Ishikawa (cell line): Measurements from ENCODE around the gene TGM2.

ENCODE experiments used
- CEBPB ChIP-seq: IDR thresholded peaks from 2 replicates; pipeline ENCODE4 v1.6.1; 2012
- CREB1 ChIP-seq: IDR thresholded peaks from 2 replicates; pipeline ENCODE4 v1.6.1; 2012; ENCODE audit warnings: low read depth
- EGR1 ChIP-seq: IDR thresholded peaks from 2 replicates; pipeline ENCODE4 v1.6.1; 2012
- EP300 ChIP-seq: IDR thresholded peaks from 2 replicates; pipeline ENCODE4 v1.6.1; 2012; ENCODE audit warnings: borderline replicate concordance
- FOXM1 ChIP-seq: IDR thresholded peaks from 2 replicates; pipeline ENCODE4 v1.6.1; 2012; ENCODE audit warnings: low read depth, borderline replicate concordance
- NFIC ChIP-seq: IDR thresholded peaks from 2 replicates; pipeline ENCODE4 v1.6.1; 2012
- RAD21 ChIP-seq: IDR thresholded peaks from 2 replicates; pipeline ENCODE4 v1.6.1; 2012; ENCODE audit warnings: low read depth
- TAF1 ChIP-seq: IDR thresholded peaks from 2 replicates; pipeline ENCODE4 v1.6.1; 2012; ENCODE audit warnings: low read depth, mild to moderate bottlenecking
- TCF12 ChIP-seq: IDR thresholded peaks from 2 replicates; pipeline ENCODE4 v1.6.1; 2012; ENCODE audit warnings: low read depth
- TEAD4 ChIP-seq: IDR thresholded peaks from 2 replicates; pipeline ENCODE4 v1.6.1; 2012
- YY1 ChIP-seq: IDR thresholded peaks from 2 replicates; pipeline ENCODE4 v1.6.1; 2012; ENCODE audit warnings: low read depth
- ZBTB7A ChIP-seq: IDR thresholded peaks from 2 replicates; pipeline ENCODE4 v1.6.1; 2012; ENCODE audit warnings: low read depth
- TF ChIP-seq, protein P1 (sequence below): IDR thresholded peaks from 2 replicates; pipeline ENCODE4 v1.6.1; 2012
- TF ChIP-seq, protein P2 (sequence below): IDR thresholded peaks from 2 replicates; pipeline ENCODE4 v1.6.1; 2012
- TF ChIP-seq, protein P3 (sequence below): IDR thresholded peaks from 2 replicates; pipeline ENCODE4 v1.6.1; 2012; ENCODE audit warnings: low read depth, mild to moderate bottlenecking

Gene TGM2

GRCh38 chr20:38187517-38187916 lies 22.4 kb upstream of the TGM2 start:
- TF ChIP-seq EP300 (no peak), RAD21 (no peak), CEBPB (no peak), TCF12 (no peak), ZBTB7A (no peak), TEAD4 (no peak)
- TF ChIP-seq, protein P1, sequence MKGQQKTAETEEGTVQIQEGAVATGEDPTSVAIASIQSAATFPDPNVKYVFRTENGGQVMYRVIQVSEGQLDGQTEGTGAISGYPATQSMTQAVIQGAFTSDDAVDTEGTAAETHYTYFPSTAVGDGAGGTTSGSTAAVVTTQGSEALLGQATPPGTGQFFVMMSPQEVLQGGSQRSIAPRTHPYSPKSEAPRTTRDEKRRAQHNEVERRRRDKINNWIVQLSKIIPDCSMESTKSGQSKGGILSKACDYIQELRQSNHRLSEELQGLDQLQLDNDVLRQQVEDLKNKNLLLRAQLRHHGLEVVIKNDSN, result no peak
- TF ChIP-seq, protein P2, sequence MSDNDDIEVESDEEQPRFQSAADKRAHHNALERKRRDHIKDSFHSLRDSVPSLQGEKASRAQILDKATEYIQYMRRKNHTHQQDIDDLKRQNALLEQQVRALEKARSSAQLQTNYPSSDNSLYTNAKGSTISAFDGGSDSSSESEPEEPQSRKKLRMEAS, result no peak

DNA sequence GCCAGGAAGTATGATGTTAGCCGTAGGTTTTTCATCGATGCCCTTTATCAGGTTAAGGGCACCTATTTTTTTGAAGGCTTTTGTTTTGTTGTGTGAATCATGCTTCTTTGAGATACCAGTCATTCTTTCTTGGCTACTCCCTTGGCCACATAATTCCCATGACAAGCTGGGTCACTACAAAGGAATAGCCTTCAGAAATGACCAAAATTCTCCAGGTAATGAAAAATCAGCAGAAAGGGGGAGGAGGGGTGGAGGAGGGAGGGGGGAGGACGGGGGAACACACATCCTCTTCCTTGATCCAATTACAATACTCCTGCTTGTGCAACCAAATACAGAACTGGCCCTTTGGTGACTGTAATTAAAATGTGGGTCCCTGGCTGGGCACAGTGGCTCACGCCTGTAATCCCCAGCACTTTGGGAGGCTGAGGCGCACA lies 21.7 kb upstream of the TGM2 start:
- TF ChIP-seq EP300 (peak; percentile 89), NFIC (peak; percentile 61), FOXM1 (peak; percentile 82), CEBPB (no peak; the same call in 1 of the 2 replicates), TCF12 (peak; percentile 75; the same call in 1 of the 2 replicates), TEAD4 (peak; percentile 75; the same call in 1 of the 2 replicates), RAD21 (no peak)
- TF ChIP-seq, protein P2, result no peak
- TF ChIP-seq, protein P3, sequence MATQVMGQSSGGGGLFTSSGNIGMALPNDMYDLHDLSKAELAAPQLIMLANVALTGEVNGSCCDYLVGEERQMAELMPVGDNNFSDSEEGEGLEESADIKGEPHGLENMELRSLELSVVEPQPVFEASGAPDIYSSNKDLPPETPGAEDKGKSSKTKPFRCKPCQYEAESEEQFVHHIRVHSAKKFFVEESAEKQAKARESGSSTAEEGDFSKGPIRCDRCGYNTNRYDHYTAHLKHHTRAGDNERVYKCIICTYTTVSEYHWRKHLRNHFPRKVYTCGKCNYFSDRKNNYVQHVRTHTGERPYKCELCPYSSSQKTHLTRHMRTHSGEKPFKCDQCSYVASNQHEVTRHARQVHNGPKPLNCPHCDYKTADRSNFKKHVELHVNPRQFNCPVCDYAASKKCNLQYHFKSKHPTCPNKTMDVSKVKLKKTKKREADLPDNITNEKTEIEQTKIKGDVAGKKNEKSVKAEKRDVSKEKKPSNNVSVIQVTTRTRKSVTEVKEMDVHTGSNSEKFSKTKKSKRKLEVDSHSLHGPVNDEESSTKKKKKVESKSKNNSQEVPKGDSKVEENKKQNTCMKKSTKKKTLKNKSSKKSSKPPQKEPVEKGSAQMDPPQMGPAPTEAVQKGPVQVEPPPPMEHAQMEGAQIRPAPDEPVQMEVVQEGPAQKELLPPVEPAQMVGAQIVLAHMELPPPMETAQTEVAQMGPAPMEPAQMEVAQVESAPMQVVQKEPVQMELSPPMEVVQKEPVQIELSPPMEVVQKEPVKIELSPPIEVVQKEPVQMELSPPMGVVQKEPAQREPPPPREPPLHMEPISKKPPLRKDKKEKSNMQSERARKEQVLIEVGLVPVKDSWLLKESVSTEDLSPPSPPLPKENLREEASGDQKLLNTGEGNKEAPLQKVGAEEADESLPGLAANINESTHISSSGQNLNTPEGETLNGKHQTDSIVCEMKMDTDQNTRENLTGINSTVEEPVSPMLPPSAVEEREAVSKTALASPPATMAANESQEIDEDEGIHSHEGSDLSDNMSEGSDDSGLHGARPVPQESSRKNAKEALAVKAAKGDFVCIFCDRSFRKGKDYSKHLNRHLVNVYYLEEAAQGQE, result no peak

- TF ChIP-seq TEAD4, result peak; percentile 95
- TF ChIP-seq EGR1, result no peak
- TF ChIP-seq EP300, result peak; percentile 98
- TF ChIP-seq CEBPB, result peak; percentile 60; the same call in 1 of the 2 replicates
- peak; percentile 97 for TF ChIP-seq NFIC
- TF ChIP-seq RAD21, result no peak
- TF ChIP-seq, protein P3, result no peak
- TF ChIP-seq ZBTB7A, result no peak
- TF ChIP-seq TCF12, result peak; percentile 98
- TF ChIP-seq, protein P1, result peak; percentile 50
- 0 out of 2 replicates have a peak, but pooled peaks have one; percentile 65 for TF ChIP-seq YY1
- TF ChIP-seq TAF1, result no peak
- no peak for TF ChIP-seq CREB1
- TF ChIP-seq FOXM1, result peak; percentile 95
- TF ChIP-seq, protein P2, result peak; percentile 51; the same call in 1 of the 2 replicates
These were observed 19.0 kb upstream of the TGM2 start for GRCh38 chr20:38184101-38184500.

DNA sequence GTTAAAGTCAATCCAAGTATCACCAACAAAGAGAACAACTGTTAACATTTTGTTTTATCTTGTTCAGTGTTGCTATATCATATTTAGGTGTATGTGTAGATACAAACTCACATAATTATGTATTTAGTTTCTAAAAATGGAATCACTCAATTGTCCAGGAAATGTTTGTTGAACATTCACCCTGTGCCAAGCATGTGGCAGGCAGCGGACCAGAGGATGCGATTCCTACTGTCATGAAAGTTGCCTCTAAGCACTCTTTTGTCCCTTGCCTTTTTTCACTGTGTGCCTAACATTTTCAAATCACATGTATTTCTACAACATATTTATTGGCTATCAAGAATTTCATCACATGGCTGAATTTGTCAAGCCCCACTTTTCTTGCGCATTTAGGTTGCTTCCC lies 16.9 kb upstream of the TGM2 start:
- TF ChIP-seq TCF12 (no peak), ZBTB7A (no peak), TAF1 (no peak), RAD21 (no peak), EGR1 (no peak), FOXM1 (no peak), TEAD4 (no peak)

DNA sequence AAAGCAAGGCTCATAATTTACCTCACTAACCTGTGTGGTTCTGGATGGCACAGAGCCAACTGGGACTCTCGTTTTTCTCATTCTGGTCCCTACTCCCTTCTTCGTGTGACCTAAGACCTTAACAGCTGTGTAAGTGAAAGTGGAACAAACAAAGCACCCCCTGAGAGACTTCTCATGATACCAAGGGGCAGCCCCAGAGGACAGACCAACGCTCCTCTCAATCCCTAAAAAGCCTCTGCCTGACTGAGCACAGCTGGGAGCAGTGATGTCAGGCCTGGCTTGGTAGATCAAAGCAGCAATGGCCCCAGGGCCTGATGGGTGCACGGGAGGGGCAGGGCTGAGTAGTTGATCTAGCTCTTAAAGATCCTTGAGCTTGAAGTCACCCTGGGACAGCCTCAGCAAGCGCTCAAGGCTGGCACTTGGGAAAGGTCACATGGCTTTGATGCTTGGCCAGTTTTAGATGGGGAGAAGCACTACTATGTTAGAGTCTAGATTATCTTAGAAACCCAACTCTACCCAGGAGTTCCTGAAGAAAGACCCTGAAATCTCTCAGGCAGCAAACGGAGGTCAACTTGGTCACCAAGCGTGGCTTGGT lies 16.2 kb upstream of the TGM2 start:
- TF ChIP-seq TCF12, result peak; percentile 98
- peak; percentile 81 for TF ChIP-seq YY1
- TF ChIP-seq RAD21, result peak; percentile 29; the same call in 1 of the 2 replicates
- peak; percentile 10; the same call in 1 of the 2 replicates for TF ChIP-seq TAF1
- TF ChIP-seq FOXM1, result peak; percentile 96
- TF ChIP-seq EGR1, result no peak
- no peak for TF ChIP-seq ZBTB7A
- TF ChIP-seq EP300, result peak; percentile 98
- TF ChIP-seq, protein P3, result no peak; the same call in 1 of the 2 replicates
- TF ChIP-seq CEBPB, result peak; percentile 76
- peak; percentile 96 for TF ChIP-seq NFIC
- TF ChIP-seq, protein P1, result peak; percentile 85
- peak; percentile 95 for TF ChIP-seq TEAD4
- TF ChIP-seq, protein P2, result peak; percentile 72
- TF ChIP-seq CREB1, result peak; percentile 64
